ENCODE results near the gene CCDC86.

GRCh38 chr11:60836866-60837515 lies 4.9 kb upstream of the CCDC86 start:
- TF ChIP-seq CTCF (IDR thresholded peaks at IDR 0.05; ENCODE audit: low read depth, low read length, poor library complexity, severe bottlenecking) (no peak), EZH2phosphoT487 (IDR thresholded peaks at IDR 0.05; ENCODE audit: borderline replicate concordance, low read length) (no peak)

All from DOHH2 (cell line).